M059J (cell line): ENCODE data around the gene ESYT3. TPM values are rescaled to one million over a fixed set of nuclear protein-coding genes. Genes with fewer than 3 reads are reported as not detected.
"Not testable (repeated sequence)": the region's sequence is repeated elsewhere in the genome, so short reads cannot be mapped to it uniquely, and the experiment has no call there.

Experiments used
- DNase-seq: peaks from one replicate; pipeline ENCODE4 v3.0.0-alpha.2; 2012; ENCODE audit warnings: low read depth
- total RNA-seq: library from RNA; depleted of rRNA; stranded (reverse); fragments of >200 nt; shearing (Covaris generic); gene quantifications from 2 replicates; pipeline ENCODE4 v1.2.3, GENCODE V29; 2014

ESYT3 gene
- total RNA-seq, 1 experiment from 2014 or later: 0.52 TPM

- DNase-seq: no peak
These were observed 25.5 kb upstream of the ESYT3 start for GRCh38 chr3:138408751-138409570.

- peak; percentile 75 for DNase-seq
These were observed 21.4 kb upstream of the ESYT3 start for GRCh38 chr3:138412821-138413551.

GRCh38 chr3:138416236-138416635 is 18.2 kb upstream of the ESYT3 start:
- not testable (repeated sequence) for DNase-seq

- DNase-seq: peak; percentile 85
These were observed 16.8 kb upstream of the ESYT3 start for GRCh38 chr3:138417559-138417982.

GRCh38 chr3:138418601-138419206 is 15.7 kb upstream of the ESYT3 start:
- DNase-seq: no peak

GRCh38 chr3:138423316-138423715 is 11.1 kb upstream of the ESYT3 start:
- no peak for DNase-seq

GRCh38 chr3:138424323-138424722 is 10.1 kb upstream of the ESYT3 start:
- DNase-seq: no peak

GRCh38 chr3:138426211-138426610 is 8.2 kb upstream of the ESYT3 start:
- peak; percentile 39 for DNase-seq

- DNase-seq: not testable (repeated sequence)
These were observed 7.7 kb upstream of the ESYT3 start for GRCh38 chr3:138426754-138427153.

- no peak for DNase-seq
These were observed 4.8 kb upstream of the ESYT3 start for GRCh38 chr3:138429665-138430064.

GRCh38 chr3:138432576-138433240 is 1.7 kb upstream of the ESYT3 start:
- DNase-seq: no peak

GRCh38 chr3:138433892-138434275 is 532 bp upstream of the ESYT3 start:
- no peak for DNase-seq

GRCh38 chr3:138434875-138435772 is 708 bp downstream of the ESYT3 start:
- peak; percentile 30 for DNase-seq

- no peak for DNase-seq
These were observed 1.4 kb downstream of the ESYT3 start for GRCh38 chr3:138435840-138436239.

- DNase-seq: no peak
These were observed 2.9 kb downstream of the ESYT3 start for GRCh38 chr3:138437281-138437680.

- DNase-seq: peak; percentile 79
These were observed 4.5 kb downstream of the ESYT3 start for GRCh38 chr3:138438896-138439295.

GRCh38 chr3:138439646-138440045 is 5.2 kb downstream of the ESYT3 start:
- DNase-seq: peak; percentile 87

GRCh38 chr3:138440121-138440521 is 5.7 kb downstream of the ESYT3 start:
- peak; percentile 90 for DNase-seq

- peak; percentile 59 for DNase-seq
These were observed 6.2 kb downstream of the ESYT3 start for GRCh38 chr3:138440596-138440995.

- DNase-seq: no peak
These were observed 6.8 kb downstream of the ESYT3 start for GRCh38 chr3:138441256-138441655.

- DNase-seq: peak; percentile 78
These were observed 7.3 kb downstream of the ESYT3 start for GRCh38 chr3:138441742-138442141.
